ENCODE data around the gene TMEM244.

DNA sequence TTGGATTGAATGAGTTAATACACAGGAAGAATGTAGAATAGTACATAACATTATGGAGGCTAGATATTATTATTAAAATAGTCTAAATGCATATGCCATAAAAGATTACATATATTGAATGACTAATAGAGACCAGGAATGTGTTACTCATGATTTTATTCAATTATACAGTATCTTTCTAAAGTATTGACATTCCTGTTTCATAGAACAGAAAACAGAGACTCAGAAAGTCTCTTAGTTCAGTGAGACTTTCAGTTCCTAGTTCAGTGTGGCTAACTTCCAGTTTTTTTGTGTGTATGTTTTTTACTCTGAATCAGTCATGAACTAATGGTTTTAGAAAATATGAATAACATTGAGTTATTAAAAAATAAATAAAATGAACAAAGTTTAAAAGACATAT, 34.6 kb upstream of the TMEM244 start:
- TF ChIP-seq EP300 (IDR thresholded peaks at IDR 0.05) (no peak), POLR2A (IDR thresholded peaks at IDR 0.05) (no peak), POLR2AphosphoS5 (IDR thresholded peaks at IDR 0.05) (no peak)
- TF ChIP-seq, protein P1, sequence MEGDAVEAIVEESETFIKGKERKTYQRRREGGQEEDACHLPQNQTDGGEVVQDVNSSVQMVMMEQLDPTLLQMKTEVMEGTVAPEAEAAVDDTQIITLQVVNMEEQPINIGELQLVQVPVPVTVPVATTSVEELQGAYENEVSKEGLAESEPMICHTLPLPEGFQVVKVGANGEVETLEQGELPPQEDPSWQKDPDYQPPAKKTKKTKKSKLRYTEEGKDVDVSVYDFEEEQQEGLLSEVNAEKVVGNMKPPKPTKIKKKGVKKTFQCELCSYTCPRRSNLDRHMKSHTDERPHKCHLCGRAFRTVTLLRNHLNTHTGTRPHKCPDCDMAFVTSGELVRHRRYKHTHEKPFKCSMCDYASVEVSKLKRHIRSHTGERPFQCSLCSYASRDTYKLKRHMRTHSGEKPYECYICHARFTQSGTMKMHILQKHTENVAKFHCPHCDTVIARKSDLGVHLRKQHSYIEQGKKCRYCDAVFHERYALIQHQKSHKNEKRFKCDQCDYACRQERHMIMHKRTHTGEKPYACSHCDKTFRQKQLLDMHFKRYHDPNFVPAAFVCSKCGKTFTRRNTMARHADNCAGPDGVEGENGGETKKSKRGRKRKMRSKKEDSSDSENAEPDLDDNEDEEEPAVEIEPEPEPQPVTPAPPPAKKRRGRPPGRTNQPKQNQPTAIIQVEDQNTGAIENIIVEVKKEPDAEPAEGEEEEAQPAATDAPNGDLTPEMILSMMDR (IDR thresholded peaks at IDR 0.05), result no peak
